ENCODE data around the gene IGFALS.
"Not testable (repeated sequence)": the region's sequence is repeated elsewhere in the genome, so short reads cannot be mapped to it uniquely, and the experiment has no call there.

The IGFALS gene

GRCh38 chr16:1817716-1818115, 24.2 kb upstream of the IGFALS start:
- DNase-seq = no peak

DNA sequence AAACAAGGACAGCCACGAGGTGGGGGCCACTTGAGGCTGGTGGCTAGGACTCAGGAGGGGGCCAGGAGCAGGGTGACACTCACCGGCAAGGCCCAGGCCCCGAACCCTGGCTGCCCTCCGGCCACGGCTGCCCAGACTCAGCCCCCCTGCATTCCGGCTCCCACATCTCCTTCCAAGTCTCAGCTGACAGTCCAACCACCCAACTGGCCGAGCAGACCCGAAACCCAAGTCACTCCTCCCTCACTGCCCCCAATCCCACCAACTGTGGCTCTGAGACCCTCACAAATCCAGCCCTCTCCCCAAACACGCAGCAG, 23.7 kb upstream of the IGFALS start:
- DNase-seq = no peak

DNA sequence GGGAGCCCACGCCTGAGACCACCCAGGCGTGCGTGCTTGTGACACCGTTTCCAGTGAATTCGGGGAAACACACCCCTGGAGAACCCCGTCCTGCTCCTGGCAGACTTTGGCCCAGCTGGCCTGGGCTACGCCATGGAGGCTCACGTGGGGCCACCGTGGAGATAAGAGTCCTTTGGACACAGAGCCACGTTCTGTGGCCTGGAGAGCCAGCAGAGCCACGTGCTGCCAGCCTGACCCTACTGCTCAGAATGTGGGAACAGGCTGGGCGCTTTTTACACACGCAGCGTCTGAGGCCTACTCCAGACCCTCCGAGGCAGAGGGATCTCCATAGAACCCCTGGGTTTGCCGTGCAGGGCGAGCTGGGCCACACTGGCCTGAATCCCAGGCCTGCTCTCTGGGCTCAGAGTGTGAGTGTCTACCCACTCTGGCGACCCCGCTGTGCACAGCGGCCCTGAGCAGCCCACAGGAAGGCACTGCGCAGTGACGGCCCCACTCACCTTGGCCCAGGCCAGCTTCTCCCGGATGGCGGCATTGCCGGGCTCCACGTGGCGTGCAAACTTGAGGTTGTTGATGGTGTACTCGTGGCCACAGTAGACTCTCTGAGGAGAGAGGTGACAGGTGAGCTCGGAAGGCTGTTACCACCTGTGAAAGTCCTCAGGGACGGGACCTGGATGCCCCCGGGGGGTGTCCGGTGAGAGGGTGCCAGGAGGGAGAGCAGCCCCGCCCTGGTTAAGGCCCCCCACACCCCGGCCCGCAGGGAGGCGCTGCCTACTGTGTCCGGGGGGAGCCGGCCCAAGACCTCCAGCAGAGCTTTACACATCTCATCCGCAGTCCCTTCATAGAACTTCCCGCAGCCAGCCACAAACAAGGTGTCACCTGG, 23.1 kb upstream of the IGFALS start:
- no peak for DNase-seq

GRCh38 chr16:1815461-1815860, 22.0 kb upstream of the IGFALS start:
- no peak for DNase-seq

GRCh38 chr16:1812732-1813163, 19.2 kb upstream of the IGFALS start:
- DNase-seq = peak; percentile 71

DNA sequence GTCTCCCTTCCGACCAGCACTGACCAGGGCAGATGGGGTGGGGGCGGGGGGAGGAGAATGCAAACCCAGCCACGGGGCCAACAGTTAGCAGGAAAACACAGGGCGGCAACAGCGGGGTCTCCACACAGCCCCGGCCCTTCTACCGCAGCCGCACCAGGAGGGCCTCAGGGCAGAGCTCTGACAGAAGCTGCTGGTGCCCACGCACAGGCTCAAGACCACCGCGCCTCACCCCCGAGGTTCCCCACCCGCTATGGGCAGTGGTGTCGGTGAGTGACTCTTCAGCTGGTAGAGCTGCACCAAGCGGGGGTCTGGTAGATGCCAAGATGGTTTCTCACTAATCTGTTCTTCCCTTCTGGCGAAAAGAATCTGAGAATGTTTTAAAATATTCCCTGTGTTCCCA, 17.0 kb upstream of the IGFALS start:
- no peak for DNase-seq

GRCh38 chr16:1810106-1810505, 16.6 kb upstream of the IGFALS start:
- no peak for DNase-seq

DNA sequence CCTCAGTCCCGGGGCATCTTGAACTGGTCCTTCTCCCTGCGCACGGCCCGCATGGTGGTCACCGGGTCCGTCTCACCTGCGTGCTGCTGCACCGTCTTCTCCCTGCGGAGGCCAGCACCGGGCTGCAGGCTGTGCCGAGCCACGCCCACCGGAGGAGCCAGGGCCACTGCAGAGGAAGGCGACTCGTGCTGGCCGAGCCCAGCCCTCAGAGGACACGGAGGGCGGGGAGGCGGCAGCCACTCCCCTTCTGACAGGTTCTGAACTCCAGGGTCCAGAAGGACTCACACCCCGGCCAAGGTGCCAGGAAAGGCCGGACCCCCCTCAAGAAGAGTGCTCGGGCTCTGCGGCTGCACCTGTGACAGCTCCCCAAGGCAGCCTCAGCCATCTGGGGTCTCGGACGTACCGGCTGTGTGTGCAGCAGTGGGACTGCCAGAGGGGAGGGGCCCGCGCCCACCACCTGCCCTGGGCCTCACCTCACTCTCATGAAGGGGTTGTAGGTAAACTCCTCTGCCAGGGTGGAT, 15.8 kb upstream of the IGFALS start:
- DNase-seq = no peak

GRCh38 chr16:1808691-1809090, 15.2 kb upstream of the IGFALS start:
- DNase-seq = no peak

DNA sequence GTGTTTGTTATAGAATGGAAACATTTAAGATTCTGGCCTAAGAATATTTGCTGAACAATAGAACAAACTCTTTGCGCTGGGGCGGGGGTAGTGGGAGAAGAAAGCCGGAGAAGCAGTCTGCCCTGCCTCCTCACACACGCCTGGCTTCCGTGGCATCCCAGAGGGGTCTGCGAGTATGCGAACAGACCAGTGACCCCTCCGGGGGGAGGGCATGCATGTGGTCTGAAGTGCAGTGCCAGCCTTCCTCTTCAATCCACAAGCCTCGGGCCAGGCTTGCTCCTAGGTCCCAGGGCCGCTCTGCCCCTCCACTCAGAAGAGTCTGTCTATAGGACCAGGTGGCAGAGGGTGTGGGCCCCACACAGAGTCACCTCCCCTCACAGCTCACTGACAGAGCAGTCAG, 14.1 kb upstream of the IGFALS start:
- DNase-seq = no peak

GRCh38 chr16:1800701-1801100, 7.2 kb upstream of the IGFALS start:
- DNase-seq = no peak

DNA sequence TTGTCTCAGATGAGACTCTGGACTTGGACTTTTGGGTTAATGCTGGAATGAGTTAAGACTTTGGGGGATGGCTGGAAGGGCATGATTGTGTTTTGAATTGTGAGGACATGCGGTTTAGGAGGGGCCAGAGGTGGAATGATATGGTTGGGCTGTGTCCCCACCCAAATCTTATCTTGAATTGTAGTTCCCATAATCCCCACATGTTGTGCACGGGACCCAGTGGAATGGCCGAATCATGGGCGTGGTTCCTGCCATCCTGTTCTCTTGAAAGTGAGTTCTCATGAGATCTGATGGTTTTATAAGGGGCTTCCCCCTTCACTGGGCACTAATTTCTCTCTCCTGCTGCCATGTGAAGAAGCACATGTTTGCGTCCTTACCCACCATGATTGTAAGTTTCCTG, 5.8 kb upstream of the IGFALS start:
- DNase-seq = not testable (repeated sequence)

- no peak for DNase-seq
Observed at GRCh38 chr16:1794908-1795666, 1.6 kb upstream of the IGFALS start.

GRCh38 chr16:1794221-1794871, 841 bp upstream of the IGFALS start:
- DNase-seq = no peak

DNA sequence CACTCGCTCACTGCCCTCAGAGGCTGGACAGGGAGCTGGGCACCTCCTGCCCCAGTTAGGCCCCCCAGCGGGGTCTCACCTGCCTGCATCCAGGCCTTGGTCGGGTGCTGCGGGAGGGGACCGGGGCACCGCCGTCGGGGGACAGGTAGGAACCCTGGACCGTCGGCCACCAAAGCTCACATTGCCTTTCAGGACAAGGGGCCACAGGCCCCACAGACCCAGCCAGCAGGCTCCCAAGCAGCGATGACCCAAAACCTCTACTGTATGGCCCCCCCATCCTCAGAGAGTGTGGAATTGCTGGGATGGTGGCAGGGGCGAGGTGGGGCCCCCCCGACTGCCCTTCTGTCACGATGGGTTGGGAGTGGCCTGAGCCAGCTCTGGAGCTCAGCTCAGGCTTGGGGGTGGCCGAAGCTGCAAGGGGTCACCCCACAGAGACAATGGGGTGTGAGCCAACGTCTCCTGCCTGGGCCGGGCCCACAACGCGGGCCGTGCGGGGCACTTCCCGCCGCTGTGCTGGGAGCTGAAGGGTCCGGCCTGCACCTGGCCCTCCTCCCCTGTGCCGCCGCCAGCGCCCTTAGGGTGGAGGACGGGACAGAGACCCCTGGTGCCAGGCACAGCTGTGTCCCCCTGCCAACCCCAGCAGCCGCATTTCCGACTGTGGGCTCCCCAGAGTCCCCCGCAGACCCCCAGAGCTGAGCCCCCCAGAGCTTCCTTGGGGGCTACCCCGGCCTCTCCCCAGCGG, 498 bp downstream of the IGFALS start:
- DNase-seq = peak; percentile 28

DNA sequence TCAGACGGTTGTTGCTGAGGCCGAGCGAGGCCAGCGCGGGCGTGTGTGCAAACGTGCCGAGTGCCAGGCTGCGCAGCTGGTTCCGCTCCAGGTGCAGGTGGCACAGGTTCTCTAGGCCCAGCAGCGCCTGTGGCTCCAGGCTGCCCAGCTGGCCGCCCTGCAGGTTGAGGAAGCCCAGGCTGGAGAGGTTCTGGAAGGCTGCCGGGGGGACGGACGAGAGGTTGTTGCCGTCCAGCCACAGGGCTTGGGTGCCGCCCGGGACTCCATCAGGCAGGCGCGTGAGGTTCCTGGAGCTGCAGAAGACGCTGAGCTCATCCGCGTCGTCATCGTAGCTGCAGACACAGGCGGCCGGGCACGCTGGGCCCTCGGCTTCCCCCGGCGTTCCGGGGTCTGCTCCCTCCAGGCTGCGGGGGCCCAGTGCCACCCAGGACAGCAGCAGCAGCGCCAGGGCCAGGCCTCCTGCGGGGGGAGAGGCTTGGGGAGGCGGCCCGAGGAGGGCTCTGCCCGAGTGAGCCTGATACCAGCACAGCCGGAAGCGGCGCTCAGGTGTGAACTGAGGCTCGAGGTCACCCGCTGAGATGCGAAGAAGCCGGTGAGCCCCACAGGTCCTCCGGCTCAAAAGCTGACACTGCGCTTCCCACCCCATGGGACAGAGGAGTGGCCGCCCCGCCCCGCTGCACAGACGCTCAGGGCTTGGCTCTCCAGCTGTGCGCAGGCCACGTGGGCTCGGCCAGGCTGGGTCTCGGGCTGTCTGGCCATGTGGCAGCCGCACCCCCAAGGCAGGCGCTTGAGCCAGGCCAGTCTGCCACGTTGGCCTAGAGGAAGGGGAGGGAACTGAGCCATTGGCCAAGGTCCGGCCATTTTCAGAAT, 1.3 kb downstream of the IGFALS start:
- no peak for DNase-seq

DNA sequence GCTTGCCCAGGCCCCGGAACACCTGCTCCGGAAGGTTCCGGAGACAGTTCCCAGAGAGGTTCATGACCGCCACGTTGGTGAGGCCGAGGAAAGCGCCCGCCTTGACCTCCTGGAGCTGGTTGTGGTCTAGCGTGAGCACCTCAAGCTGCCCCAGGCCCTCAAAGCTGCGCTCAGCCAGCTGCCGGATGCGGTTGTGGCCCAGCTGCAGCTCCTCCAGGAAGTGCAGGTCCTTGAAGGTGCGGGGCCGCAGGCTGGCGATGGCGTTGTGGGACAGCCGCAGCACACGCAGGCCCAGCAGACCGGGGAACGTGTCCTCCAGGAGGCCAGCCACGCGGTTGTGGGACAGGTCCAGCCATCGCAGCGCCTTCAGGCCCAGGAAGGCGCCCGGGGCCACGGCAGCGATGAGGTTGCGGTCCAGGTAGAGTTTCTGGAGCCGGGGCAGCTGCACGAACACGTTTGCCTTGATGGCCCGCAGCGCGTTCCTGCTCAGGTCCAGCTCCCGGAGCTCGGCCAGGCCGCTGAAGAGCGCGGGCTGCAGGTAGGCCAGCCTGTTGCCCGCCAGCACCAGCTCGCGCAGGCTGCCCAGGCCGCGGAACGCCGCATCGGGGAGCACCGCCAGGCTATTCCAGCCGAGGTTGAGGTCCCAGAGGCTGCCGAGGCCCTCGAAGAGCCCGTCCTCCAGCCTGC, 2.1 kb downstream of the IGFALS start:
- DNase-seq = no peak

DNA sequence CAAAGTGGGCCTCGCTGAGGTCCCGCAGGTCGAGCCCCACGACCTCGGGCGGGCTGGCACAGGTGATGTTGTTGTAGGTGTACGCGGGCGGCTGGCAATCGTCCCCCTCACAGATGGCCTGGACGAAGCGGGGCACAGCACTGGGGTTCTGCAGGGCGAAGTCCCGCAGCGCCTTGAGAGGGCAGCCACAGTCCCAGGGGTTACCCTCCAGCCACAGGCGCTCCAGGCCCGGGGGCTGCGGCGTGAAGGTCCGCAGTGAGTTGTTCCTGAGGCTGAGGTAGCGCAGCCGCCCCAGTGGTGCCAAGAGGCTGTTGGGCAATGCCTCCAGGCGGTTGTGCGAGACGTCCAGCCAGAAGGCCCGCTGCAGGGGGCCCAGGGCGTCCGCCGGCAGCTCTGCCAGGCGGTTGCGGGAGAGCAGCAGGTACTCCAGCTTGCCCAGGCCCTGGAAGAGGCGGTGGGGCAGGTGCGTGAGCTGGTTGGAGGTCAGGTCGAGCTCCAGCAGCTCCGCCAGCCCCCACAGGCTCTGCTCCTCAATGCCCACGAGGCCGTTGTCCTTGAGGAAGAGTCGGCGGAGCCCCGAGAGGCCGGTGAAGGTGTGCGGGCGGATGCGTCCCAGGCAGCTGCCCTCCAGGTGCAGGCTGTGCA, 2.8 kb downstream of the IGFALS start:
- no peak for DNase-seq

DNA sequence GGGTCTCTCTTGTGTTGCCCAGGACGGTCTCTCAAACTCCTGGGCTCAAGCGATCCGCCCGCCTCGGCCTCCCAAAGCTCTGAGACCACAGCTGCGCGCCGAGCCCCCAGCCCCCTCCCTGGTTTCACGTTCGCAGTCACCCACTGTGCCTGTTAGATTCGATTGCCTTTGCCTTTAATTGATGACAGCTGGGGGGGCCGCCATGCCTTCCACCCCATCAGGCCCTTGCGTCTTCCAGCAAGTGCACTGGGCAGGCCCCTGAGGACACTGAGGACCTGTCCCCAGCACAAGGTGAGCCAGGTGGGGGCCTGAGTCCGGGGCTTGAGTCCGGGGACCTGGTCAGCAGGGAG, 3.3 kb downstream of the IGFALS start:
- no peak for DNase-seq

DNA sequence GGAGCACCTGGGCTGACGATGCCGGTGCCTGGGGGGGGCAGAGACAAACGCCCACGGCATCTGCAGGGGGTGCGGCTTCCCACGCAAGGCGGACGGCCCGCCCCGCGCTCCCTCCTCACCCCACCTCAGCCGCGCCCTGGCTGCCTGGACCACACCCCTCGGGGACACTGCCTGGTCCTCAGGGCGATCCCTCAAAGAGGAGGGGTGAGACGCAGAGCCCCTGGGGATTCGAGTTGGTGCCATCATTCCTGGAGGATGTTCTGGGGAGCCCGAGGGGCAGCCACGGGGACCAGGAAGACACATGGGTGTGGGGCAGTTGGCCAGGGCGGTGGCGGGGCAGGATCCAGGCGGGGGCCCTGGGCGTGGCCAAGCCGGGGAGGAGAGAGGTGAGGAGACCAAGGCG, 3.9 kb downstream of the IGFALS start:
- no peak for DNase-seq

GRCh38 chr16:1788708-1789100, 4.8 kb downstream of the IGFALS start:
- DNase-seq = no peak

Measured in right hindlimb (tissue), 1 donor.